Subcutaneous abdominal adipose tissue (tissue), 5 donors: ENCODE measurements around the gene OR5B2.
A peak's percentile ranks its signal among the peaks of the same experiment; 100 is the strongest.

Source experiments
- H3K27ac ChIP-seq: one replicate; pipeline ENCODE4 v1.7.0; 2013; ENCODE audit warnings: low read depth, mild to moderate bottlenecking, inconsistent platforms, low read length, moderate library complexity
- H3K27me3 ChIP-seq, 5 donors: one replicate each; pipeline ENCODE4 v1.7.0; 2013; ENCODE audit warnings: low read length in 5 of 5, inconsistent platforms in 1 of 5; ENCODE audit not compliant: control insufficient read depth in 5 of 5, insufficient read depth in 4 of 5
- H3K36me3 ChIP-seq, 5 donors: one replicate each; pipeline ENCODE4 v1.7.0; 2013; ENCODE audit warnings: low read length in 5 of 5; ENCODE audit not compliant: control insufficient read depth in 5 of 5, insufficient read depth in 5 of 5
- H3K4me1 ChIP-seq, 5 donors: one replicate each; pipeline ENCODE4 v1.7.0; 2013; ENCODE audit warnings: low read length in 5 of 5, mild to moderate bottlenecking in 3 of 5, moderate library complexity in 1 of 5; ENCODE audit not compliant: control insufficient read depth in 5 of 5, insufficient read depth in 5 of 5
- H3K4me3 ChIP-seq, 5 donors: one replicate each; pipeline ENCODE4 v1.7.0; 2013; ENCODE audit warnings: low read length in 5 of 5, low read depth in 1 of 5
- H3K9ac ChIP-seq, 5 donors: one replicate each; pipeline ENCODE4 v1.7.0; 2013; ENCODE audit warnings: low read length in 5 of 5, mild to moderate bottlenecking in 4 of 5, moderate library complexity in 3 of 5
- H3K9me3 ChIP-seq, 5 donors: one replicate each; pipeline ENCODE4 v1.7.0; 2013; ENCODE audit warnings: low read length in 5 of 5; ENCODE audit not compliant: control insufficient read depth in 5 of 5
- donor health status: healthy.
- donor health status: healthy.
- donor health status: healthy.
- donor health status: healthy.
- donor health status: healthy.

The OR5B2 gene

GRCh38 chr11:58428021-58428420, at the start of gene OR5B2:
Gene OR5B2, minus strand, starts transcription at chr11:58428121. Its CDS starts 4,860 bp downstream, at chr11:58423261.
- H3K9me3 ChIP-seq: peaks cover 2 to 8% (median 5%) of the 10 kb centered on the region in 5 donors

GRCh38 chr11:58471892-58472291, 44.0 kb upstream of the OR5B2 start:
- H3K9ac ChIP-seq: no peak overlapping the region
- H3K4me1 ChIP-seq: no peaks in the 10 kb centered on the region
- H3K4me3 ChIP-seq: no peak overlapping the region
- no peaks in the 10 kb centered on the region for H3K27me3 ChIP-seq
- H3K27ac ChIP-seq: no peak overlapping the region
- H3K9me3 ChIP-seq: peaks cover 0 to 32% (median 19%) of the 10 kb centered on the region in 5 donors
- H3K36me3 ChIP-seq: no peaks in the 10 kb centered on the region

More at GRCh38 chr11:58428021-58428420, at the start of gene OR5B2:
- Histone ChIP-seq H3K4me3 (no peak within 1 kb of the TSS), H3K36me3 (no peaks in the 10 kb centered on the region), H3K4me1 (no peaks in the 10 kb centered on the region), H3K27me3 (peaks cover 0 to 3% (median 0%) of the 10 kb centered on the region in 5 donors), H3K27ac (no peak within 1 kb of the TSS), H3K9ac (no peak within 1 kb of the TSS)

GRCh38 chr11:58466293-58466692, 38.4 kb upstream of the OR5B2 start:
- no peaks in the 10 kb centered on the region for H3K4me1 ChIP-seq
- H3K9me3 ChIP-seq: peaks cover 0 to 20% (median 8%) of the 10 kb centered on the region in 5 donors
- H3K27ac ChIP-seq: no peak overlapping the region
- no peaks in the 10 kb centered on the region for H3K27me3 ChIP-seq
- no peaks in the 10 kb centered on the region for H3K36me3 ChIP-seq
- H3K4me3 ChIP-seq: no peak overlapping the region
- no peak overlapping the region for H3K9ac ChIP-seq

- H3K36me3 ChIP-seq: no peaks in the 10 kb centered on the region
- H3K9ac ChIP-seq: no peak overlapping the region
- no peaks in the 10 kb centered on the region for H3K27me3 ChIP-seq
- H3K4me1 ChIP-seq: no peaks in the 10 kb centered on the region
- H3K27ac ChIP-seq: no peak overlapping the region
- peaks cover 0 to 14% (median 4%) of the 10 kb centered on the region in 5 donors for H3K9me3 ChIP-seq
- H3K4me3 ChIP-seq: no peak overlapping the region
Observed at GRCh38 chr11:58465690-58466089, 37.8 kb upstream of the OR5B2 start.

GRCh38 chr11:58451585-58451984, 23.7 kb upstream of the OR5B2 start:
- H3K9ac ChIP-seq: no peak overlapping the region
- H3K9me3 ChIP-seq: peaks cover 0 to 10% (median under 1%) of the 10 kb centered on the region in 5 donors
- no peak overlapping the region for H3K4me3 ChIP-seq
- H3K27me3 ChIP-seq: no peaks in the 10 kb centered on the region
- H3K36me3 ChIP-seq: no peaks in the 10 kb centered on the region
- no peaks in the 10 kb centered on the region for H3K4me1 ChIP-seq
- H3K27ac ChIP-seq: no peak overlapping the region

GRCh38 chr11:58446294-58446693, 18.4 kb upstream of the OR5B2 start:
- no peaks in the 10 kb centered on the region for H3K27me3 ChIP-seq
- H3K27ac ChIP-seq: no peak overlapping the region
- peaks cover 7 to 35% (median 27%) of the 10 kb centered on the region in 5 donors for H3K9me3 ChIP-seq
- no peaks in the 10 kb centered on the region for H3K4me1 ChIP-seq
- H3K36me3 ChIP-seq: no peaks in the 10 kb centered on the region
- H3K9ac ChIP-seq: no peak overlapping the region
- H3K4me3 ChIP-seq: no peak overlapping the region

GRCh38 chr11:58444300-58444699, 16.4 kb upstream of the OR5B2 start:
- Histone ChIP-seq H3K4me1 (no peaks in the 10 kb centered on the region), H3K27me3 (no peaks in the 10 kb centered on the region), H3K27ac (no peak overlapping the region), H3K4me3 (peak overlapping the region in 2 of 5 donors; percentile 4 to 32), H3K9ac (no peak overlapping the region), H3K9me3 (peaks cover 7 to 35% (median 27%) of the 10 kb centered on the region in 5 donors), H3K36me3 (no peaks in the 10 kb centered on the region)

GRCh38 chr11:58442136-58442535, 14.2 kb upstream of the OR5B2 start, which contains the start of gene OR5B12:
Gene OR5B12, minus strand, starts transcription at chr11:58442236. Its CDS starts 2,085 bp downstream, at chr11:58440151.
- Histone ChIP-seq H3K9ac (no peak within 1 kb of the TSS), H3K4me3 (no peak within 1 kb of the TSS), H3K9me3 (peaks cover 7 to 36% (median 28%) of the 10 kb centered on the region in 5 donors), H3K27ac (no peak within 1 kb of the TSS), H3K27me3 (no peaks in the 10 kb centered on the region), H3K4me1 (no peaks in the 10 kb centered on the region), H3K36me3 (no peaks in the 10 kb centered on the region)

GRCh38 chr11:58438486-58438885, 10.6 kb upstream of the OR5B2 start:
- no peaks in the 10 kb centered on the region for H3K4me1 ChIP-seq
- H3K9ac ChIP-seq: no peak overlapping the region
- no peaks in the 10 kb centered on the region for H3K36me3 ChIP-seq
- no peak overlapping the region for H3K27ac ChIP-seq
- no peak overlapping the region for H3K4me3 ChIP-seq
- no peaks in the 10 kb centered on the region for H3K27me3 ChIP-seq
- peaks cover 0 to 9% (median 7%) of the 10 kb centered on the region in 5 donors for H3K9me3 ChIP-seq

GRCh38 chr11:58434217-58434616, 6.3 kb upstream of the OR5B2 start:
- H3K27ac ChIP-seq: no peak overlapping the region
- H3K9me3 ChIP-seq: peaks cover 0 to 8% (median 6%) of the 10 kb centered on the region in 5 donors
- H3K4me1 ChIP-seq: no peaks in the 10 kb centered on the region
- no peak overlapping the region for H3K4me3 ChIP-seq
- no peak overlapping the region for H3K9ac ChIP-seq
- no peaks in the 10 kb centered on the region for H3K36me3 ChIP-seq
- no peaks in the 10 kb centered on the region for H3K27me3 ChIP-seq
